ENCODE results near the gene ABITRAM.

ABITRAM gene

DNA sequence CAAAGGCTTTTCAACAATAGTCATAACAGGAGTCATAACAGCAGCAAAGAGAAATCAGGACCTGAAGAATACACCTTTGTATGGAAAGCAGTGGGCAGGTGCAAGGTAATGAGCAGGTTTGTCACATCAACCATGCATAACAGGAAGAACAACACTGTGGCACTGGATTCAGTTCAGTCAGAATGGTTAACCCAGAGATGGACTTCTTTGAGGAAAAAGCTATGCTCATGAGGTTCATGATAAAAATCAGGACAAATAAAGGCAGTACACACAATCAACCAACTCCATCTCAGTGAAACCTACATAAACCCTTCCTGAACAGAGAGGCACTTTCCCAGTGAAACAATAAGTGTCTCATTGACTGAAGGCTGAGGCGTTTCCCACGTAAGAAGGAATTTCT is 27.0 kb downstream of the ABITRAM start (continued):
- no peak for TF ChIP-seq ZBTB44 (tag by site-specific recombination; IDR thresholded peaks at IDR 0.05)
- TF ChIP-seq ZNF202 (tag by site-specific recombination; IDR thresholded peaks at IDR 0.05; ENCODE audit: borderline replicate concordance) = no peak
- TF ChIP-seq BCL11A (tag by site-specific recombination; IDR thresholded peaks at IDR 0.05; ENCODE audit: low read depth) = no peak
- no peak for TF ChIP-seq YY1 (tag by site-specific recombination; IDR thresholded peaks at IDR 0.05)

DNA sequence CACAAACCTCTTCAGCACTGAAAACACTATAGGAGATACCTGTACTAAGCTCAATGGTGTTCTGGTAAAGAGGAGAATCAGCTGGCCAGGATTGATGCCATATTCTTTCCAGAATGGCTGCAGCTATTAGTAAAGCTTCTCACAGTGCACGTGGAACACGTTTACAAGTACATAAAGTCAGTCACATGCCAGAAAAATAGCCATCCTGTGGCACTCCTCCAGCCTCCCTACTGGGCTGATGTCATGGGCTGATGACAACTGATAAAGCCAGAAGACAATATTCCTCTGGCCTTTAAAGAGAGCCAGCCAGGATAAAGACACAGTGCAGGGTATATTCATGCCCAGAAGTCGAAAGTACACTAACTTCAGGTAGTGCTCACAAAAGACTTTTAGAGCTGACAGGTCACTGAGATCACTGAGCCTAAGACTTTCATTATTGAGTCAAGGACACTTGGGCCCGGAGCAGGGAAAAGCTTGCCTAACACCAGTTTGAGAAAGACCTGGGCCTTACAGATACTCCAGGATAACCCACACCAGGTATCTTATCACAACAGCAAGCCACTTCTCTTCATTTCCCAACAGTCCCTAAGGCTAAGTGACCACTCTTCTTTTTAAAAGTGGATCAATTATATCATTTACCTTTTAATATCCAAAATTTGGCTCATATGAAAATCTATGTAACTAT is 29.4 kb downstream of the ABITRAM start:
- POLR2A ChIA-PET = no interaction called here
- Histone ChIP-seq H3K4me1 (ENCODE audit: control insufficient read depth, insufficient read depth, low read length) (no peaks in the 10 kb centered on the region), H3K36me3 (ENCODE audit: control insufficient read depth in 2 of 2, insufficient read depth in 1 of 2, low read length in 2 of 2) (peaks cover 3 to 45% of the 10 kb centered on the region in 2 experiments; a peak in 2 of 3 replicates), H3K4me3 (ENCODE audit: low read depth, low read length) (no peak overlapping the region), H3K27ac (ENCODE audit: extremely low read depth, low read depth, low read length) (no peak overlapping the region), H3K9me3 (ENCODE audit: control insufficient read depth, insufficient read depth, low read depth, low read length) (no peaks in the 10 kb centered on the region)
- no peak for TF ChIP-seq ZNF514 (tag by site-specific recombination; IDR thresholded peaks at IDR 0.05)
- TF ChIP-seq ZBTB21 (tag by site-specific recombination; IDR thresholded peaks at IDR 0.05) = peak; percentile 56; the same call in 1 of the 2 replicates
- TF ChIP-seq ZNF394 (tag by site-specific recombination; IDR thresholded peaks at IDR 0.05; ENCODE audit: borderline replicate concordance) = peak; percentile 23; the same call in 1 of the 2 replicates
- peak; percentile 61 for TF ChIP-seq PRDM6 (tag by site-specific recombination; IDR thresholded peaks at IDR 0.05)
- TF ChIP-seq ZNF521 (tag by site-specific recombination; IDR thresholded peaks at IDR 0.05) = no peak
- TF ChIP-seq ZFP41 (tag by site-specific recombination; IDR thresholded peaks at IDR 0.05; ENCODE audit: borderline replicate concordance) = no peak
- TF ChIP-seq WT1 (tag by site-specific recombination; IDR thresholded peaks at IDR 0.05) = 0 out of 2 replicates have a peak, but pooled peaks have one; percentile 33
- TF ChIP-seq GLIS1 (tag by site-specific recombination; IDR thresholded peaks at IDR 0.05) = peak; percentile 20; the same call in 1 of the 2 replicates
- no peak for TF ChIP-seq IKZF3 (tag by site-specific recombination; IDR thresholded peaks at IDR 0.05)
- TF ChIP-seq ZNF600 (tag by site-specific recombination; IDR thresholded peaks at IDR 0.05) = 0 out of 2 replicates have a peak, but pooled peaks have one; percentile 11
- TF ChIP-seq ZNF629 (tag by site-specific recombination; IDR thresholded peaks at IDR 0.05) = peak; percentile 70
- peak; percentile 22; the same call in 1 of the 2 replicates for TF ChIP-seq OSR2 (tag by site-specific recombination; IDR thresholded peaks at IDR 0.05)
- TF ChIP-seq SETDB1 (IDR thresholded peaks at IDR 0.05; ENCODE audit: insufficient read length, low read length) = no peak
- TF ChIP-seq GLIS2 (tag by site-specific recombination; IDR thresholded peaks at IDR 0.05) = no peak
- 0 out of 2 replicates have a peak, but pooled peaks have one; percentile 12 for TF ChIP-seq ATF2 (tag by site-specific recombination; IDR thresholded peaks at IDR 0.05; ENCODE audit: low read depth)
- TF ChIP-seq TRIM28 (IDR thresholded peaks at IDR 0.05; ENCODE audit: borderline replicate concordance, low read length) = peak; percentile 37; the same call in 1 of the 2 replicates
- peak; percentile 47; the same call in 1 of the 2 replicates for TF ChIP-seq KLF10 (tag by site-specific recombination; IDR thresholded peaks at IDR 0.05)
- TF ChIP-seq ZNF366 (tag by site-specific recombination; conservative IDR thresholded peaks at IDR 0.05) = peak; percentile 33; the same call in 1 of the 2 replicates
- TF ChIP-seq FEZF1 (tag by site-specific recombination; IDR thresholded peaks at IDR 0.05) = peak; percentile 45; the same call in 1 of the 2 replicates
- CTCF ChIA-PET = interaction anchor here (0.6 to 1.7 kb wide), 2 partner anchors 10 to 64 kb away, joined by 3 to 8 read pairs; no protein-coding TSS in a partner anchor

Data from HEK293 (cell line).